ENCODE measurements around the gene GPR15LG. TPM values are rescaled to one million over a fixed set of nuclear protein-coding genes. Genes with fewer than 3 reads are reported as not detected.

GPR15LG gene
- polyA plus RNA-seq, 1 experiment = not detected

GRCh38 chr10:84185526-84186175, 12.1 kb downstream of the GPR15LG start:
- CTCF ChIA-PET = no interaction called here
- Histone ChIP-seq H3K27me3 (ENCODE audit: control insufficient read depth, insufficient read depth, low read length) (peaks cover 4% of the 10 kb centered on the region), H3K9me3 (ENCODE audit: control insufficient read depth, insufficient read depth, low read length) (no peaks in the 10 kb centered on the region; the same call in 1 of the 2 replicates), H3K4me3 (ENCODE audit: low read depth, low read length) (no peak overlapping the region), H3K27ac (ENCODE audit: low read depth, low read length) (no peak overlapping the region)
- no peak for TF ChIP-seq CTCF (IDR thresholded peaks at IDR 0.05; ENCODE audit: low read depth, low read length)
- no peak for DNase-seq (ENCODE audit: low read depth, low spot score)
- POLR2A ChIA-PET = no interaction called here

DNA sequence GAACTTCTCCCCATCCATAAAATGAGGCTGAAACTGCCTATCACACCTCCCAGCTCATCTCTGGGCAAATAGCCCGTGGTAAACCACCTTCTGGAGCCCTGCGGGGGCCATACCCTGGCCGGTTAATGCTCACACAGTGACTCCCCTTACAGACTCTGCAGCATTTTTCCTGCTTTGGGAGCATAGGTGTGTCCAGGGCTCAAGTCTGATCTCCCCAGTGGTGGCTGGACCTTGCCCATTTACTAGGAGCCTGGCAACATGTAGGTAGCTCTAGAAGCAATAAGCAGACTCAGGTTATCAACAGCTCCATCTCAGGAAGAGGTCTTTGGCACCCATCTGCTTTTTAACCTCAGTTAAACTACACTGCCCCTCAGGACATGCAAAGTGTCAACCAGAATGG, 15.2 kb downstream of the GPR15LG start:
- H3K4me3 ChIP-seq (ENCODE audit: low read depth, low read length) = no peak overlapping the region
- H3K27ac ChIP-seq (ENCODE audit: low read depth, low read length) = no peak overlapping the region
- no peak for DNase-seq (ENCODE audit: low read depth, low spot score)
- H3K27me3 ChIP-seq (ENCODE audit: control insufficient read depth, insufficient read depth, low read length) = peaks cover 11% of the 10 kb centered on the region
- H3K9me3 ChIP-seq (ENCODE audit: control insufficient read depth, insufficient read depth, low read length) = no peaks in the 10 kb centered on the region
- TF ChIP-seq CTCF (IDR thresholded peaks at IDR 0.05; ENCODE audit: low read depth, low read length) = no peak
- ChIA-PET CTCF (no interaction called here), POLR2A (no interaction called here)

DNA sequence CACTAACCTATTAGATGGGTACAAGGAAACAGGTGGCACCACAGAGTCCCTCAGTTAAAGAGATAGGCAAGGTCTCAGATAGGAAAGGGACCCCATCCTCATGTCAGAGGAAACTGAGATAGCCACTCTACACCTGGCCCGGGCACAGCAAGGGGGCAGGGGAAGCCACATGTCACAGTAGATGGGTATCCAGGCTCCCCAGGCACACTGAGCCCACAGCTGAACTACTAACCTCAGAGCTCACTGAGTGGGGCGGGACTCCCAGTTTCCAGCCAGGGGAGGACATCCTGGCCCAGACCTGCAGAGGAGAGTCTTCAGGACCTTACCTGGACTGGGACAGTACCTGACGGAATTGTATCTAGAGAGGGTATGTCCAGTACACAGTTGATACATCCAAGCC, 17.0 kb downstream of the GPR15LG start:
- Histone ChIP-seq H3K4me3 (ENCODE audit: low read depth, low read length) (no peak overlapping the region), H3K9me3 (ENCODE audit: control insufficient read depth, insufficient read depth, low read length) (no peaks in the 10 kb centered on the region; the same call in 1 of the 2 replicates), H3K27me3 (ENCODE audit: control insufficient read depth, insufficient read depth, low read length) (peaks cover 26% of the 10 kb centered on the region), H3K27ac (ENCODE audit: low read depth, low read length) (no peak overlapping the region)
- no peak for DNase-seq (ENCODE audit: low read depth, low spot score)
- ChIA-PET CTCF (interaction anchor here (0.6 kb wide), 1 partner anchor 43 kb away, joined by 3 read pairs; no protein-coding TSS in a partner anchor), POLR2A (no interaction called here)
- TF ChIP-seq CTCF (IDR thresholded peaks at IDR 0.05; ENCODE audit: low read depth, low read length) = no peak

GRCh38 chr10:84191106-84191505, 17.5 kb downstream of the GPR15LG start:
- POLR2A ChIA-PET = no interaction called here
- Histone ChIP-seq H3K9me3 (ENCODE audit: control insufficient read depth, insufficient read depth, low read length) (no peaks in the 10 kb centered on the region; the same call in 1 of the 2 replicates), H3K27ac (ENCODE audit: low read depth, low read length) (no peak overlapping the region), H3K27me3 (ENCODE audit: control insufficient read depth, insufficient read depth, low read length) (peaks cover 31% of the 10 kb centered on the region), H3K4me3 (ENCODE audit: low read depth, low read length) (no peak overlapping the region)
- CTCF ChIA-PET = interaction anchor here (1.1 kb wide), 1 partner anchor 43 kb away, joined by 4 read pairs; no protein-coding TSS in a partner anchor
- TF ChIP-seq CTCF (IDR thresholded peaks at IDR 0.05; ENCODE audit: low read depth, low read length) = no peak
- DNase-seq (ENCODE audit: low read depth, low spot score) = no peak

DNA sequence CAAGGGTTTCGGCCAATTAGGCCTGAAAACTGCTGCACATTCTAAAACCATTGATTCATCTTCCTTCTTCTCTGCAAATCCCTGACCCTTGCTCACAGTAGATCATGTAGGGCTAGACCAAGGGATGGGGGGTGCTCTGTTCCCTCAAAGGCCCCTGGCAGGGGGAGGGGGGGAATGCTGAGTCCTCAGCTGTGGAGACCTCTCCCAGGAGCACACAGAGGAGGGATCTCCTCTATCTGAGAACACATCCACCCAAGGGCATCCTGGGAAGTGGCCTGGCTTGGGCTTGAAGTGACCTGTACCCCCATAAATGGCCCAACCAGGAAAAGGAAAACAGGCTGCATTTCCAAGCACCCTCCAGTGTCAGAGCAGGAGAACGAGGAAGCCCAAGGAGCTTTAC, 19.7 kb downstream of the GPR15LG start:
- Histone ChIP-seq H3K4me3 (ENCODE audit: low read depth, low read length) (no peak overlapping the region), H3K27me3 (ENCODE audit: control insufficient read depth, insufficient read depth, low read length) (peaks cover 42% of the 10 kb centered on the region), H3K27ac (ENCODE audit: low read depth, low read length) (no peak overlapping the region), H3K9me3 (ENCODE audit: control insufficient read depth, insufficient read depth, low read length) (no peaks in the 10 kb centered on the region; the same call in 1 of the 2 replicates)
- DNase-seq (ENCODE audit: low read depth, low spot score) = no peak
- ChIA-PET CTCF (no interaction called here), POLR2A (no interaction called here)
- TF ChIP-seq CTCF (IDR thresholded peaks at IDR 0.05; ENCODE audit: low read depth, low read length) = no peak
